GM12865 (cell line): ENCODE results near the gene SERPINE3.
A peak's percentile ranks its signal among the peaks of the same experiment; 100 is the strongest.

Experiments
- DNase-seq: peaks from one replicate; pipeline ENCODE4 v3.0.0; 2010; ENCODE audit warnings: low read depth
- H3K4me3 ChIP-seq: 2 replicates; pipeline ENCODE4 v1.5.1; 2011; ENCODE audit warnings: mild to moderate bottlenecking, low read depth, low read length, control low read depth
- CTCF ChIP-seq: IDR thresholded peaks from 2 replicates; pipeline ENCODE4 v1.5.1; 2011; ENCODE audit warnings: low read length, control low read depth, low read depth, inconsistent platforms; ENCODE audit not compliant: insufficient read depth; ENCODE audit errors: missing control alignments

SERPINE3 gene

GRCh38 chr13:51339354-51339753, at the start of gene SERPINE3:
Gene SERPINE3, plus strand, starts transcription at chr13:51339691. Its CDS starts 1,401 bp downstream, at chr13:51341092.
- no peak for DNase-seq
- no peak within 1 kb of the TSS for H3K4me3 ChIP-seq
- no peak for TF ChIP-seq CTCF

- H3K4me3 ChIP-seq, result no peak overlapping the region
- no peak for TF ChIP-seq CTCF
- DNase-seq, result no peak
These were observed 48.1 kb upstream of the SERPINE3 start for GRCh38 chr13:51291341-51291740.

- no peak for TF ChIP-seq CTCF
- no peak overlapping the region for H3K4me3 ChIP-seq
- no peak for DNase-seq
These were observed 47.4 kb upstream of the SERPINE3 start for GRCh38 chr13:51292000-51292565.

GRCh38 chr13:51297556-51297955, 41.9 kb upstream of the SERPINE3 start:
- peak; percentile 18 for DNase-seq
- no peak overlapping the region for H3K4me3 ChIP-seq
- peak; percentile 5 for TF ChIP-seq CTCF

- no peak for TF ChIP-seq CTCF
- no peak overlapping the region for H3K4me3 ChIP-seq
- DNase-seq, result no peak
These were observed 40.7 kb upstream of the SERPINE3 start for GRCh38 chr13:51298812-51299211.

GRCh38 chr13:51303063-51303552, 36.4 kb upstream of the SERPINE3 start:
- H3K4me3 ChIP-seq, result no peak overlapping the region
- no peak for TF ChIP-seq CTCF
- no peak for DNase-seq

GRCh38 chr13:51303882-51304281, 35.6 kb upstream of the SERPINE3 start:
- no peak for DNase-seq
- no peak overlapping the region for H3K4me3 ChIP-seq
- no peak for TF ChIP-seq CTCF
